Measurements from ENCODE around the gene CSPG4. TPM values are rescaled to one million over a fixed set of nuclear protein-coding genes. Genes with fewer than 3 reads are reported as not detected.
"Not testable (repeated sequence)": the region's sequence is repeated elsewhere in the genome, so short reads cannot be mapped to it uniquely, and the experiment has no call there.

Gene CSPG4
- total RNA-seq, 1 donor from 2014 or later = 0.79 TPM

- no peak for FAIRE-seq
- H3K27me3 ChIP-seq (ENCODE audit: control insufficient read depth, insufficient read depth, low read length) = no peaks in the 10 kb centered on the region
- peaks cover 1% of the 10 kb centered on the region for H3K36me3 ChIP-seq (ENCODE audit: control insufficient read depth, insufficient read depth, low read length)
- DNase-seq (ENCODE audit: low read depth) = no peak
- no peak overlapping the region for H3K4me3 ChIP-seq (ENCODE audit: low read depth, low read length)
- no peak for TF ChIP-seq CTCF (IDR thresholded peaks at IDR 0.05; ENCODE audit: insufficient read depth, low read length, severe bottlenecking)
Measured at GRCh38 chr15:75687486-75688277, 25.0 kb downstream of the CSPG4 start.

- DNase-seq (ENCODE audit: low read depth) (peak; percentile 27), FAIRE-seq (peak; percentile 80)
- not testable (repeated sequence) for H3K27me3 ChIP-seq (ENCODE audit: control insufficient read depth, insufficient read depth, low read length); H3K36me3 ChIP-seq (ENCODE audit: control insufficient read depth, insufficient read depth, low read length); H3K4me3 ChIP-seq (ENCODE audit: low read depth, low read length)
- peak; percentile 71 for TF ChIP-seq CTCF (IDR thresholded peaks at IDR 0.05; ENCODE audit: insufficient read depth, low read length, severe bottlenecking)
Measured at GRCh38 chr15:75686212-75686642, 26.4 kb downstream of the CSPG4 start.

- H3K36me3 ChIP-seq (ENCODE audit: control insufficient read depth, insufficient read depth, low read length) = no peaks in the 10 kb centered on the region
- no peak for TF ChIP-seq CTCF (IDR thresholded peaks at IDR 0.05; ENCODE audit: insufficient read depth, low read length, severe bottlenecking)
- no peaks in the 10 kb centered on the region for H3K27me3 ChIP-seq (ENCODE audit: control insufficient read depth, insufficient read depth, low read length)
- no peak overlapping the region for H3K4me3 ChIP-seq (ENCODE audit: low read depth, low read length)
- no peak for DNase-seq (ENCODE audit: low read depth)
- FAIRE-seq = no peak
Measured at GRCh38 chr15:75685195-75685594, 27.5 kb downstream of the CSPG4 start.

GRCh38 chr15:75684648-75685047, 28.0 kb downstream of the CSPG4 start:
- Histone ChIP-seq H3K27me3 (ENCODE audit: control insufficient read depth, insufficient read depth, low read length) (no peaks in the 10 kb centered on the region), H3K4me3 (ENCODE audit: low read depth, low read length) (no peak overlapping the region), H3K36me3 (ENCODE audit: control insufficient read depth, insufficient read depth, low read length) (no peaks in the 10 kb centered on the region)
- TF ChIP-seq CTCF (IDR thresholded peaks at IDR 0.05; ENCODE audit: insufficient read depth, low read length, severe bottlenecking) = no peak
- DNase-seq (ENCODE audit: low read depth) = no peak
- peak; percentile 40 for FAIRE-seq

- H3K4me3 ChIP-seq (ENCODE audit: low read depth, low read length); FAIRE-seq; H3K27me3 ChIP-seq (ENCODE audit: control insufficient read depth, insufficient read depth, low read length); H3K36me3 ChIP-seq (ENCODE audit: control insufficient read depth, insufficient read depth, low read length): not testable (repeated sequence)
- DNase-seq (ENCODE audit: low read depth) = peak; percentile 32
- peak; percentile 90 for TF ChIP-seq CTCF (IDR thresholded peaks at IDR 0.05; ENCODE audit: insufficient read depth, low read length, severe bottlenecking)
Measured at GRCh38 chr15:75683646-75684312, 28.9 kb downstream of the CSPG4 start.

All from bronchial epithelial cell (primary cell).